H9 (cell line): ENCODE results near the gene DCDC1. TPM values are rescaled to one million over a fixed set of nuclear protein-coding genes. Genes with fewer than 3 reads are reported as not detected.

ENCODE experiments used
- DNase-seq: peaks from one replicate; pipeline ENCODE4 v3.0.0-alpha.2; 2017
- H2AFZ ChIP-seq: one replicate; pipeline ENCODE4 v1.6.1; 2013; ENCODE audit warnings: mild to moderate bottlenecking, low read length, control low read depth, moderate library complexity
- H2AK5ac ChIP-seq: 2 replicates; pipeline ENCODE4 v1.6.1; 2013; ENCODE audit warnings: low read length, control low read depth, mixed read lengths; ENCODE audit not compliant: insufficient read length
- H2BK120ac ChIP-seq: one replicate; pipeline ENCODE4 v1.6.1; 2013; ENCODE audit warnings: low read depth, mild to moderate bottlenecking, low read length, control low read depth, inconsistent platforms; ENCODE audit not compliant: poor library complexity, severe bottlenecking
- H2BK12ac ChIP-seq: 2 replicates; pipeline ENCODE4 v1.6.1; 2013; ENCODE audit warnings: low read length, control low read depth, mixed read lengths, low read depth; ENCODE audit not compliant: insufficient read length
- H2BK15ac ChIP-seq: 2 replicates; pipeline ENCODE4 v1.6.1; 2013; ENCODE audit warnings: low read depth, low read length, control low read depth
- H2BK20ac ChIP-seq: one replicate; pipeline ENCODE4 v1.6.1; 2013; ENCODE audit warnings: low read depth, mild to moderate bottlenecking, low read length, control low read depth, inconsistent platforms; ENCODE audit not compliant: poor library complexity, severe bottlenecking
- H2BK5ac ChIP-seq: 2 replicates; pipeline ENCODE4 v1.6.1; 2013; ENCODE audit warnings: low read length, control low read depth, mixed read lengths; ENCODE audit not compliant: insufficient read length
- H3K14ac ChIP-seq: 2 replicates; pipeline ENCODE4 v1.6.1; 2013; ENCODE audit warnings: low read length, control low read depth; ENCODE audit not compliant: insufficient read depth
- H3K18ac ChIP-seq: 2 replicates; pipeline ENCODE4 v1.6.1; 2013; ENCODE audit warnings: low read depth, mild to moderate bottlenecking, mixed read lengths, low read length, control low read depth; ENCODE audit not compliant: insufficient read length
- H3K23ac ChIP-seq: 2 replicates; pipeline ENCODE4 v1.6.1; 2013; ENCODE audit warnings: low read length, control low read depth, mixed read lengths, low read depth; ENCODE audit not compliant: insufficient read length
- H3K23me2 ChIP-seq: 2 replicates; pipeline ENCODE4 v1.6.1; 2013; ENCODE audit warnings: low read depth, mild to moderate bottlenecking, mixed read lengths, low read length, control low read depth; ENCODE audit not compliant: insufficient read length, poor library complexity, severe bottlenecking
- H3K27ac ChIP-seq: 2 replicates; pipeline ENCODE4 v1.5.1; 2013; ENCODE audit warnings: low read length, control low read depth, mixed read lengths, low read depth; ENCODE audit not compliant: insufficient read length
- H3K27me3 ChIP-seq: 2 replicates; pipeline ENCODE4 v1.6.1; 2013; ENCODE audit warnings: low read length, control low read depth, inconsistent platforms; ENCODE audit not compliant: insufficient read depth
- H3K4ac ChIP-seq: 2 replicates; pipeline ENCODE4 v1.6.1; 2013; ENCODE audit warnings: low read depth, mild to moderate bottlenecking, control low read depth, inconsistent platforms, low read length, moderate library complexity
- H3K4me1 ChIP-seq: 2 replicates; pipeline ENCODE4 v1.6.1; 2013; ENCODE audit warnings: low read length, control low read depth, inconsistent platforms; ENCODE audit not compliant: insufficient read depth
- H3K4me2 ChIP-seq: 2 replicates; pipeline ENCODE4 v1.6.1; 2013; ENCODE audit warnings: low read length, control low read depth, mixed read lengths; ENCODE audit not compliant: insufficient read length, insufficient read depth
- H3K56ac ChIP-seq: 2 replicates; pipeline ENCODE4 v1.6.1; 2013; ENCODE audit warnings: low read depth, mild to moderate bottlenecking, mixed read lengths, low read length, control low read depth; ENCODE audit not compliant: insufficient read length
- H3K79me1 ChIP-seq: 2 replicates; pipeline ENCODE4 v1.6.1; 2013; ENCODE audit warnings: low read depth, mild to moderate bottlenecking, moderate library complexity, low read length, control low read depth, inconsistent platforms; ENCODE audit not compliant: insufficient read depth, poor library complexity, severe bottlenecking
- H3K79me2 ChIP-seq: 2 replicates; pipeline ENCODE4 v1.6.1; 2013; ENCODE audit warnings: low read length, control low read depth, inconsistent platforms; ENCODE audit not compliant: insufficient read depth
- H3K9ac ChIP-seq: 2 replicates; pipeline ENCODE4 v1.6.1; 2013; ENCODE audit warnings: low read length, control low read depth, mixed read lengths; ENCODE audit not compliant: insufficient read length; ENCODE audit errors: extremely low read depth
- H3K9me3 ChIP-seq: one replicate; pipeline ENCODE4 v1.6.1; 2013; ENCODE audit warnings: low read depth, low read length, inconsistent platforms; ENCODE audit not compliant: control insufficient read depth
- H3T11ph ChIP-seq: one replicate; pipeline ENCODE4 v1.6.1; 2013; ENCODE audit warnings: mild to moderate bottlenecking, low read length, control low read depth, inconsistent platforms
- H4K20me1 ChIP-seq: one replicate; pipeline ENCODE4 v1.6.1; 2013; ENCODE audit not compliant: control insufficient read depth, insufficient read length, insufficient read depth
- H4K5ac ChIP-seq: 2 replicates; pipeline ENCODE4 v1.6.1; 2013; ENCODE audit warnings: low read depth, mild to moderate bottlenecking, mixed read lengths, low read length, control low read depth; ENCODE audit not compliant: insufficient read length
- H4K8ac ChIP-seq: replicated peaks from 2 replicates; pipeline ENCODE4 v1.6.1; 2013; ENCODE audit warnings: low read length, control low read depth, mixed read lengths, low read depth; ENCODE audit not compliant: insufficient read length
- H4K91ac ChIP-seq: 2 replicates; pipeline ENCODE4 v1.6.1; 2013; ENCODE audit warnings: low read depth, mild to moderate bottlenecking, moderate library complexity, mixed read lengths, low read length, control low read depth; ENCODE audit not compliant: insufficient read length
- H3K27ac Mint-ChIP-seq, 3 experiments: 2 replicates in 2 of 3; 3 replicates in 1 of 3; pipeline ENCODE4 v1.8.0; 2020 to 2021; ENCODE audit warnings: mixed read lengths in 3 of 3, mild to moderate bottlenecking in 1 of 3, moderate library complexity in 1 of 3
- H3K27me3 Mint-ChIP-seq: 2 replicates; pipeline ENCODE4 v1.8.0; 2021; ENCODE audit warnings: low read depth, mild to moderate bottlenecking, moderate library complexity, mixed read lengths
- H3K36me3 Mint-ChIP-seq, 3 experiments: 2 replicates in 2 of 3; 3 replicates in 1 of 3; pipeline ENCODE4 v1.8.0; 2020 to 2021; ENCODE audit warnings: low read depth in 3 of 3, mixed read lengths in 3 of 3; ENCODE audit not compliant: insufficient read depth in 1 of 3
- H3K4me1 Mint-ChIP-seq, 2 experiments: 2 replicates each; pipeline ENCODE4 v1.8.0; 2020; ENCODE audit warnings: mixed read lengths in 2 of 2
- H3K4me3 Mint-ChIP-seq, 2 experiments: 2 replicates in 1 of 2; 3 replicates in 1 of 2; pipeline ENCODE4 v1.8.0; 2020 to 2021; ENCODE audit warnings: mild to moderate bottlenecking in 2 of 2, mixed read lengths in 2 of 2, moderate library complexity in 1 of 2
- H3K9me3 Mint-ChIP-seq, 2 experiments: 2 replicates in 1 of 2; 3 replicates in 1 of 2; pipeline ENCODE4 v1.8.0; 2020; ENCODE audit warnings: mild to moderate bottlenecking in 2 of 2, mixed read lengths in 2 of 2, moderate library complexity in 1 of 2
- CTCF ChIP-seq: fragments of 200-600 bp; sonication (generic); conservative IDR thresholded peaks from 3 replicates; pipeline ENCODE4 v1.8.0; 2021; ENCODE audit warnings: antibody characterized with exemption, mild to moderate bottlenecking
- WGBS: extraction: QIAGEN DNeasy Blood & Tissue Kit; methylation state at CpG from one replicate; pipeline ENCODE4 v1.1.7; 2013; ENCODE audit warnings: missing lambda C conversion rate, low lambda C conversion rate, mixed read lengths; ENCODE audit not compliant: insufficient read length; ENCODE audit errors: extremely low coverage; 5-methylcytosine and 5-hydroxymethylcytosine counted together
- total RNA-seq: library from RNA; stranded (reverse); gene quantifications from 2 replicates; pipeline ENCODE4 v1.2.1, GENCODE V29; 2021

Gene DCDC1
- total RNA-seq, 1 experiment from 2014 or later: 0.09 TPM

DNA sequence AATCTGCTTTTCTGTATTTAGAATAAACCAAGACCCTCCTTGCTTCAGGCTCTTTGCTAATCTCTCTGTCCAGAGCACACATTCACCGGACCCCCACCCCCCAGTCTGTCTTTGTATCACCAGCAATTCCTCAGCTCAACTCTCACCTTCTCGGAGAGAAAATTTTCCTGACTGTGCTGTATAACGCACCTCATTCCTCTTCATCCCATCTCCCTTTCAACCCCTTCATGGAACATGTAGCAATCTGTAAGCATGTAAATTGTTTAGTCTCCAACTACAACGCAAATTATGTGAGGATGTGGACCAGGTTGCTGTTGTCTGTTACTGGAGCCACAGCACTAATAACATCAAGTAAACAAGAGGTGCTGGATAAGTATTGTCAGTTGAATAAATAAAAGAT is 349.8 kb downstream of the DCDC1 start:
- H3K9me3 Mint-ChIP-seq: no peaks in the 10 kb centered on the region

More for the DNA sequence above, 349.8 kb downstream of the DCDC1 start:
- no peak overlapping the region for H3K4me2 ChIP-seq
- H3K4ac ChIP-seq: no peak overlapping the region
- no peaks in the 10 kb centered on the region for H3K79me1 ChIP-seq
- H2BK5ac ChIP-seq: no peak overlapping the region
- no peak overlapping the region for H2AK5ac ChIP-seq
- WGBS: no CpG with 5 or more reads among the region's 4 CpGs
- no peaks in the 10 kb centered on the region for H3K23me2 ChIP-seq
- no peaks in the 10 kb centered on the region for H3K36me3 Mint-ChIP-seq
- H2BK20ac ChIP-seq: no peak overlapping the region
- H4K91ac ChIP-seq: no peak overlapping the region
- no peak overlapping the region for H2BK15ac ChIP-seq
- H3K4me3 Mint-ChIP-seq: no peak overlapping the region
- H3K14ac ChIP-seq: no peak overlapping the region
- H4K20me1 ChIP-seq: no peaks in the 10 kb centered on the region
- H3T11ph ChIP-seq: no peak overlapping the region
- peaks cover 0 to 2% of the 10 kb centered on the region in 2 experiments; a peak in 1 of 4 replicates for H3K4me1 Mint-ChIP-seq
- no peak for DNase-seq
- no peak overlapping the region for H3K27ac ChIP-seq
- H3K56ac ChIP-seq: no peak overlapping the region
- H3K27me3 ChIP-seq: no peaks in the 10 kb centered on the region
- no peaks in the 10 kb centered on the region for H3K79me2 ChIP-seq
- H3K27ac Mint-ChIP-seq: no peak overlapping the region; a peak in 1 of 7 replicates
- no peak overlapping the region for H2BK120ac ChIP-seq
- H4K5ac ChIP-seq: no peak overlapping the region
- H3K9me3 ChIP-seq: no peaks in the 10 kb centered on the region
- no peak overlapping the region for H3K23ac ChIP-seq
- no peak overlapping the region for H3K9ac ChIP-seq
- no peaks in the 10 kb centered on the region for H3K27me3 Mint-ChIP-seq
- no peak overlapping the region for H4K8ac ChIP-seq
- H2AFZ ChIP-seq: no peak overlapping the region
- no peaks in the 10 kb centered on the region for H3K4me1 ChIP-seq
- H3K18ac ChIP-seq: no peak overlapping the region
- TF ChIP-seq CTCF: no peak
- no peak overlapping the region for H2BK12ac ChIP-seq
